RWPE2 (cell line): ENCODE data around the gene IBA57.

Experiments
- ATAC-seq: fragments of 200-7000 bp; cut with Tn5 transposase; 3 replicates; pipeline ENCODE4 v1.9.1; 2021; ENCODE audit warnings: low read depth
- DNase-seq: peaks from one replicate; pipeline ENCODE4 v3.0.0-alpha.2; 2020; ENCODE audit warnings: low spot score
- H3K27ac ChIP-seq: fragments of 450-650 bp; 2 replicates; pipeline ENCODE4 v1.5.1; 2017; ENCODE audit warnings: mild to moderate bottlenecking; ENCODE audit not compliant: poor library complexity, severe bottlenecking
- H3K27me3 ChIP-seq: fragments of 250-450 bp; sonication (Bioruptor Pico); 2 replicates; pipeline ENCODE4 v1.5.1; 2021; ENCODE audit warnings: mild to moderate bottlenecking, moderate library complexity; ENCODE audit not compliant: insufficient read depth, poor library complexity, severe bottlenecking
- H3K36me3 ChIP-seq: fragments of 250-450 bp; sonication (Bioruptor Pico); 2 replicates; pipeline ENCODE4 v1.5.1; 2020; ENCODE audit warnings: low read depth, mild to moderate bottlenecking, moderate library complexity
- H3K4me1 ChIP-seq: fragments of 250-450 bp; sonication (Bioruptor Pico); 2 replicates; pipeline ENCODE4 v1.5.1; 2021; ENCODE audit warnings: mild to moderate bottlenecking, moderate library complexity; ENCODE audit not compliant: insufficient read depth, poor library complexity, severe bottlenecking
- H3K4me3 ChIP-seq: fragments of 250-450 bp; sonication (Bioruptor Pico); 2 replicates; pipeline ENCODE4 v1.5.1; 2021; ENCODE audit warnings: mild to moderate bottlenecking, moderate library complexity; ENCODE audit not compliant: severe bottlenecking
- H3K9me3 ChIP-seq: fragments of 250-450 bp; sonication (Bioruptor Pico); 2 replicates; pipeline ENCODE4 v1.5.1; 2021; ENCODE audit warnings: mild to moderate bottlenecking, moderate library complexity; ENCODE audit not compliant: severe bottlenecking
- CTCF ChIP-seq: fragments of 450-650 bp; IDR thresholded peaks from one replicate; pipeline ENCODE4 v1.5.1; 2017; ENCODE audit warnings: mild to moderate bottlenecking, moderate library complexity; ENCODE audit not compliant: poor library complexity, severe bottlenecking

IBA57 gene

GRCh38 chr1:228161866-228162265 lies 3.7 kb upstream of the IBA57 start:
- no peak for DNase-seq
- H3K27me3 ChIP-seq: no peaks in the 10 kb centered on the region
- H3K4me3 ChIP-seq: no peak overlapping the region
- no peak for ATAC-seq
- no peaks in the 10 kb centered on the region for H3K9me3 ChIP-seq
- TF ChIP-seq CTCF: no peak
- no peaks in the 10 kb centered on the region for H3K36me3 ChIP-seq
- H3K27ac ChIP-seq: peak overlapping the region; percentile 94
- peaks cover 21% of the 10 kb centered on the region for H3K4me1 ChIP-seq

GRCh38 chr1:228162286-228163006 lies 3.2 kb upstream of the IBA57 start:
- Histone ChIP-seq H3K36me3 (no peaks in the 10 kb centered on the region), H3K9me3 (no peaks in the 10 kb centered on the region), H3K4me1 (peaks cover 21% of the 10 kb centered on the region), H3K27ac (peak overlapping the region; percentile 94), H3K4me3 (peak overlapping the region; percentile 10), H3K27me3 (no peaks in the 10 kb centered on the region)
- ATAC-seq (peak; percentile 21; the same call in 2 of the 3 replicates), DNase-seq (no peak)
- TF ChIP-seq CTCF: peak; percentile 5

- no peaks in the 10 kb centered on the region for H3K27me3 ChIP-seq
- H3K9me3 ChIP-seq: no peaks in the 10 kb centered on the region
- no peak for TF ChIP-seq CTCF
- DNase-seq (no peak), ATAC-seq (peak; percentile 48)
- H3K4me3 ChIP-seq: peak overlapping the region; percentile 10
- no peaks in the 10 kb centered on the region for H3K36me3 ChIP-seq
- peaks cover 21% of the 10 kb centered on the region for H3K4me1 ChIP-seq
- H3K27ac ChIP-seq: peak overlapping the region; percentile 94
These were observed 2.4 kb upstream of the IBA57 start for GRCh38 chr1:228163007-228163753.

- no peak for TF ChIP-seq CTCF
- Histone ChIP-seq H3K36me3 (no peaks in the 10 kb centered on the region), H3K4me3 (no peak overlapping the region), H3K4me1 (peaks cover 21% of the 10 kb centered on the region), H3K27ac (peak overlapping the region; percentile 94), H3K9me3 (no peaks in the 10 kb centered on the region), H3K27me3 (no peaks in the 10 kb centered on the region)
- ATAC-seq (no peak), DNase-seq (no peak)
These were observed 1.7 kb upstream of the IBA57 start for GRCh38 chr1:228163776-228164519.
